SK-N-SH (cell line): ENCODE results near the gene ALKBH8.

Experiments used
- ELF1 ChIP-seq: IDR thresholded peaks from 2 replicates; pipeline ENCODE4 v1.4.0; 2012
- EP300 ChIP-seq, 2 experiments: IDR thresholded peaks; 2 replicates each; pipeline versions ENCODE4 v1.4.0 to v1.6.1; 2012; ENCODE audit warnings: borderline replicate concordance in 1 of 2, low read depth in 1 of 2, low read length in 1 of 2
- FOXJ3 ChIP-seq: sonication (generic); formaldehyde crosslinking; IDR thresholded peaks from 2 replicates; pipeline ENCODE4 v1.5.1; 2020; ENCODE audit warnings: mild to moderate bottlenecking, missing genetic modification reagents
- FOXM1 ChIP-seq: IDR thresholded peaks from 2 replicates; pipeline ENCODE4 v1.4.0; 2012; ENCODE audit warnings: low read depth, mild to moderate bottlenecking
- GABPA ChIP-seq: IDR thresholded peaks from 2 replicates; pipeline ENCODE4 v1.4.0; 2012; ENCODE audit warnings: low read depth, mild to moderate bottlenecking
- MEF2A ChIP-seq: IDR thresholded peaks from 2 replicates; pipeline ENCODE4 v1.4.0; 2012; ENCODE audit warnings: low read depth, borderline replicate concordance
- POLR2AphosphoS5 ChIP-seq: IDR thresholded peaks from 2 replicates; pipeline ENCODE4 v1.6.1; 2012; ENCODE audit warnings: low read depth, low read length
- RAD21 ChIP-seq: IDR thresholded peaks from 2 replicates; pipeline ENCODE4 v1.6.1; 2012; ENCODE audit warnings: mild to moderate bottlenecking, low read length
- RCOR1 ChIP-seq: fragments of 150-350 bp; IDR thresholded peaks from 2 replicates; pipeline ENCODE4 v1.6.1; 2017; ENCODE audit warnings: antibody characterized with exemption, low read length
- TCF12 ChIP-seq: IDR thresholded peaks from 2 replicates; pipeline ENCODE4 v1.4.0; 2012
- TF ChIP-seq, protein P1 (sequence below): fragments of 200-600 bp; sonication (generic); IDR thresholded peaks from 2 replicates; pipeline ENCODE4 v1.6.1; 2017; ENCODE audit warnings: antibody characterized with exemption, mild to moderate bottlenecking, moderate library complexity
- TF ChIP-seq, protein P2 (sequence below): fragments of 150-350 bp; IDR thresholded peaks from 2 replicates; pipeline ENCODE4 v1.6.1; 2017; ENCODE audit warnings: antibody characterized with exemption, low read length, low read depth, borderline replicate concordance
- TF ChIP-seq, protein P3 (sequence below): IDR thresholded peaks from 2 replicates; pipeline ENCODE4 v1.4.0; 2012; ENCODE audit warnings: low read depth
- TF ChIP-seq, protein P4 (sequence below): IDR thresholded peaks from 2 replicates; pipeline ENCODE4 v1.4.0; 2012; ENCODE audit warnings: low read depth, borderline replicate concordance

DNA sequence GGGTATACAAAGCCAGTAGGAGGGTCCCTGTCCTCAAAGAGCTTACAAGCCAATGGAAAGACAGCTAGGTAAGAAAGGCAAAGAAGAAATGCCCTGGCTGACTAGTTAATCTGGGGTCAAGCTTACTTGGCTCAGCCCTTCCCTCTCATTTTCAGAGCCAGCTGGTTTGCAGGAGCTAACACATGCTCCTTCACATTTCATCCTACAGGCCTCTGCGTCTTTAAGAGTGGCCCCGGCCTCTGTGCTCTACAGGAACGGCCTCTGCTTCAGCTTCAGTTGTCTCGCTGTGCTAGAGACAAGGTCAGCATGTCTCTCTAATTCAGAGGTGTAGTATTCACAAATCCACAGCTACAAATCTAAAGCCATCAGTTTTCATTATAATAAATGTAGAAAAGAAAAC is 15.2 kb downstream of the ALKBH8 start:
- TF ChIP-seq, protein P1, sequence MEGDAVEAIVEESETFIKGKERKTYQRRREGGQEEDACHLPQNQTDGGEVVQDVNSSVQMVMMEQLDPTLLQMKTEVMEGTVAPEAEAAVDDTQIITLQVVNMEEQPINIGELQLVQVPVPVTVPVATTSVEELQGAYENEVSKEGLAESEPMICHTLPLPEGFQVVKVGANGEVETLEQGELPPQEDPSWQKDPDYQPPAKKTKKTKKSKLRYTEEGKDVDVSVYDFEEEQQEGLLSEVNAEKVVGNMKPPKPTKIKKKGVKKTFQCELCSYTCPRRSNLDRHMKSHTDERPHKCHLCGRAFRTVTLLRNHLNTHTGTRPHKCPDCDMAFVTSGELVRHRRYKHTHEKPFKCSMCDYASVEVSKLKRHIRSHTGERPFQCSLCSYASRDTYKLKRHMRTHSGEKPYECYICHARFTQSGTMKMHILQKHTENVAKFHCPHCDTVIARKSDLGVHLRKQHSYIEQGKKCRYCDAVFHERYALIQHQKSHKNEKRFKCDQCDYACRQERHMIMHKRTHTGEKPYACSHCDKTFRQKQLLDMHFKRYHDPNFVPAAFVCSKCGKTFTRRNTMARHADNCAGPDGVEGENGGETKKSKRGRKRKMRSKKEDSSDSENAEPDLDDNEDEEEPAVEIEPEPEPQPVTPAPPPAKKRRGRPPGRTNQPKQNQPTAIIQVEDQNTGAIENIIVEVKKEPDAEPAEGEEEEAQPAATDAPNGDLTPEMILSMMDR: no peak
- TF ChIP-seq FOXM1 (no peak), RCOR1 (no peak), MEF2A (no peak), GABPA (no peak), FOXJ3 (CRISPR knock-in tag) (no peak), TCF12 (no peak), RAD21 (no peak), ELF1 (no peak), EP300 (IDR thresholded peaks at IDR 0.05; ENCODE audit: borderline replicate concordance in 1 of 2, low read depth in 1 of 2, low read length in 1 of 2) (no peak), POLR2AphosphoS5 (no peak)
- TF ChIP-seq, protein P2, sequence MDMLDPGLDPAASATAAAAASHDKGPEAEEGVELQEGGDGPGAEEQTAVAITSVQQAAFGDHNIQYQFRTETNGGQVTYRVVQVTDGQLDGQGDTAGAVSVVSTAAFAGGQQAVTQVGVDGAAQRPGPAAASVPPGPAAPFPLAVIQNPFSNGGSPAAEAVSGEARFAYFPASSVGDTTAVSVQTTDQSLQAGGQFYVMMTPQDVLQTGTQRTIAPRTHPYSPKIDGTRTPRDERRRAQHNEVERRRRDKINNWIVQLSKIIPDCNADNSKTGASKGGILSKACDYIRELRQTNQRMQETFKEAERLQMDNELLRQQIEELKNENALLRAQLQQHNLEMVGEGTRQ: no peak
- TF ChIP-seq, protein P3, sequence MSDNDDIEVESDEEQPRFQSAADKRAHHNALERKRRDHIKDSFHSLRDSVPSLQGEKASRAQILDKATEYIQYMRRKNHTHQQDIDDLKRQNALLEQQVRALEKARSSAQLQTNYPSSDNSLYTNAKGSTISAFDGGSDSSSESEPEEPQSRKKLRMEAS: no peak
- TF ChIP-seq, protein P4, sequence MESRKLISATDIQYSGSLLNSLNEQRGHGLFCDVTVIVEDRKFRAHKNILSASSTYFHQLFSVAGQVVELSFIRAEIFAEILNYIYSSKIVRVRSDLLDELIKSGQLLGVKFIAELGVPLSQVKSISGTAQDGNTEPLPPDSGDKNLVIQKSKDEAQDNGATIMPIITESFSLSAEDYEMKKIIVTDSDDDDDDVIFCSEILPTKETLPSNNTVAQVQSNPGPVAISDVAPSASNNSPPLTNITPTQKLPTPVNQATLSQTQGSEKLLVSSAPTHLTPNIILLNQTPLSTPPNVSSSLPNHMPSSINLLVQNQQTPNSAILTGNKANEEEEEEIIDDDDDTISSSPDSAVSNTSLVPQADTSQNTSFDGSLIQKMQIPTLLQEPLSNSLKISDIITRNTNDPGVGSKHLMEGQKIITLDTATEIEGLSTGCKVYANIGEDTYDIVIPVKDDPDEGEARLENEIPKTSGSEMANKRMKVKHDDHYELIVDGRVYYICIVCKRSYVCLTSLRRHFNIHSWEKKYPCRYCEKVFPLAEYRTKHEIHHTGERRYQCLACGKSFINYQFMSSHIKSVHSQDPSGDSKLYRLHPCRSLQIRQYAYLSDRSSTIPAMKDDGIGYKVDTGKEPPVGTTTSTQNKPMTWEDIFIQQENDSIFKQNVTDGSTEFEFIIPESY: no peak
